SKM-1 treated with dmso at 0.1 percent for 144 hours (cell line): ENCODE results near the gene COL15A1.
"Not testable (repeated sequence)": the region's sequence is repeated elsewhere in the genome, so short reads cannot be mapped to it uniquely, and the experiment has no call there.

Experiments used
- DNase-seq: peaks from one replicate; lab custom pipeline; 2025; ENCODE audit not compliant: unreplicated experiment; lab: John Stamatoyannopoulos, UW

COL15A1 gene

GRCh38 chr9:98943682-98944056 is at the start of gene COL15A1:
TSS of gene COL15A1 (plus strand) at chr9:98943907. CDS start at chr9:98944062, 155 bp downstream.
- DNase-seq: no peak

- no peak for DNase-seq
Observed at GRCh38 chr9:98894171-98894570, 49.5 kb upstream of the COL15A1 start.

- no peak for DNase-seq
Observed at GRCh38 chr9:98894761-98895160, 48.9 kb upstream of the COL15A1 start.

GRCh38 chr9:98896632-98897031 is 47.1 kb upstream of the COL15A1 start:
- no peak for DNase-seq

GRCh38 chr9:98897745-98898144 is 46.0 kb upstream of the COL15A1 start:
- no peak for DNase-seq

GRCh38 chr9:98899408-98900056 is 44.2 kb upstream of the COL15A1 start:
- no peak for DNase-seq

GRCh38 chr9:98900244-98900643 is 43.5 kb upstream of the COL15A1 start:
- no peak for DNase-seq

GRCh38 chr9:98900725-98901124 is 43.0 kb upstream of the COL15A1 start:
- DNase-seq: no peak

GRCh38 chr9:98901843-98902242 is 41.9 kb upstream of the COL15A1 start:
- DNase-seq: not testable (repeated sequence)

- DNase-seq: no peak
Observed at GRCh38 chr9:98902516-98902915, 41.2 kb upstream of the COL15A1 start.

GRCh38 chr9:98902925-98903324 is 40.8 kb upstream of the COL15A1 start:
- DNase-seq: no peak

GRCh38 chr9:98903961-98904411 is 39.7 kb upstream of the COL15A1 start:
- no peak for DNase-seq

GRCh38 chr9:98905015-98905414 is 38.7 kb upstream of the COL15A1 start:
- DNase-seq: no peak

GRCh38 chr9:98906273-98907040 is 37.2 kb upstream of the COL15A1 start:
- no peak for DNase-seq

- no peak for DNase-seq
Observed at GRCh38 chr9:98907055-98907454, 36.7 kb upstream of the COL15A1 start.

GRCh38 chr9:98908897-98909634 is 34.6 kb upstream of the COL15A1 start:
- DNase-seq: no peak

- no peak for DNase-seq
Observed at GRCh38 chr9:98909935-98910334, 33.8 kb upstream of the COL15A1 start.

GRCh38 chr9:98911042-98911441 is 32.7 kb upstream of the COL15A1 start:
- DNase-seq: no peak

- not testable (repeated sequence) for DNase-seq
Observed at GRCh38 chr9:98911738-98912137, 32.0 kb upstream of the COL15A1 start.

- no peak for DNase-seq
Observed at GRCh38 chr9:98912450-98912849, 31.3 kb upstream of the COL15A1 start.

GRCh38 chr9:98913044-98913443 is 30.7 kb upstream of the COL15A1 start:
- no peak for DNase-seq

GRCh38 chr9:98913705-98914104 is 30.0 kb upstream of the COL15A1 start:
- no peak for DNase-seq
